ENCODE data around the gene C19orf33.

DNA sequence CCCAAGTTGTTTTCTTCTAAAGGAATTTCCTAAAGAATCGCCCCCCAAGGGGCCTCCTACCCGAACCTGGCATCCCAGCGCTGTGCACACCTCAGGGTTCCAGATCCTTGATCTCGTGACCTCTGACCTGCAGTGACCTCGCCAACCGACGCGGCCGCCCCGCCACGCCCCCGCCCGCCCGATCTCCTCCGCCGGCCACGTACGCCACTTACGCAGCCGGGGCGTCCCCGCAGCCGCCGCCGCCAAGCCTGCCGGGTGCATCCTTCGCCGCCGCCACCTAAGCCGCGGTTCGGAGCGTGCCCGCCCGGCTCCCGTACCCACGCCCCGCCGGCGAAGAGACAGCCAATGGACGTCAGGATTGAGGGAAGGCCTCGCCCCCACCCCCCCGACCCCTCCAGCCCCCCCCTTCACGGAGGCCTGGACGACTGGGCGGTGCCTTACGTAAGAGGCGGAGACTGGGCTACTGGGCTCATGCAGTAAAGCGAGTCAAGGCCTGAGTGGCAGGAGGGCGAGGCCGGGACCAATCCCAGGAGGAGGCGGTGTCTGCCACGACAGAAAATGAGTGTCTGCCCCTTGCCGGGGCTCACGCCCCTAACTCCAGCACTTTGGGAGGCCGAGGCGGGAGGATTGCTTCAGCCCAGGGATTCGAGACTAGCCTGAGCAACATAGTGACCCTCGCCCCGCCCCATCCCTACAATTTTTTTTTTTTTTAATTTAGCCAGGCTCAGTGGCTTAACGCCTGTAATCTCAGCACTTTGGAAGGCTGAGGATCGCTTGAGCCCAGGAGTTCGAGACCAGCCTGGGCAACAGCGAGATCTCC, 11.8 kb downstream of the C19orf33 start, which contains the start of gene YIF1B:
- TF ChIP-seq, protein P1, sequence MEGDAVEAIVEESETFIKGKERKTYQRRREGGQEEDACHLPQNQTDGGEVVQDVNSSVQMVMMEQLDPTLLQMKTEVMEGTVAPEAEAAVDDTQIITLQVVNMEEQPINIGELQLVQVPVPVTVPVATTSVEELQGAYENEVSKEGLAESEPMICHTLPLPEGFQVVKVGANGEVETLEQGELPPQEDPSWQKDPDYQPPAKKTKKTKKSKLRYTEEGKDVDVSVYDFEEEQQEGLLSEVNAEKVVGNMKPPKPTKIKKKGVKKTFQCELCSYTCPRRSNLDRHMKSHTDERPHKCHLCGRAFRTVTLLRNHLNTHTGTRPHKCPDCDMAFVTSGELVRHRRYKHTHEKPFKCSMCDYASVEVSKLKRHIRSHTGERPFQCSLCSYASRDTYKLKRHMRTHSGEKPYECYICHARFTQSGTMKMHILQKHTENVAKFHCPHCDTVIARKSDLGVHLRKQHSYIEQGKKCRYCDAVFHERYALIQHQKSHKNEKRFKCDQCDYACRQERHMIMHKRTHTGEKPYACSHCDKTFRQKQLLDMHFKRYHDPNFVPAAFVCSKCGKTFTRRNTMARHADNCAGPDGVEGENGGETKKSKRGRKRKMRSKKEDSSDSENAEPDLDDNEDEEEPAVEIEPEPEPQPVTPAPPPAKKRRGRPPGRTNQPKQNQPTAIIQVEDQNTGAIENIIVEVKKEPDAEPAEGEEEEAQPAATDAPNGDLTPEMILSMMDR (conservative IDR thresholded peaks at IDR 0.05): no peak
- TF ChIP-seq EZH2 (IDR thresholded peaks at IDR 0.05; ENCODE audit: low read depth): no peak
